Activated naive CD4-positive, alpha-beta T cell treated with anti-CD3 and anti-CD28 coated beads, Interleukin-2, amount 50 U/mL, for 24 hours (primary cell): ENCODE data around the gene UBAC1.
A peak's percentile ranks its signal among the peaks of the same experiment; 100 is the strongest.

Experiments used
- H3K27ac Mint-ChIP-seq: one replicate; pipeline ENCODE4 v1.8.0; 2021; ENCODE audit warnings: mild to moderate bottlenecking, mixed read lengths
- H3K27me3 Mint-ChIP-seq: one replicate; pipeline ENCODE4 v1.8.0; 2021; ENCODE audit warnings: mixed read lengths
- H3K36me3 Mint-ChIP-seq: one replicate; pipeline ENCODE4 v1.8.0; 2021; ENCODE audit warnings: mixed read lengths
- H3K4me1 Mint-ChIP-seq: one replicate; pipeline ENCODE4 v1.8.0; 2021; ENCODE audit warnings: mixed read lengths
- H3K4me3 Mint-ChIP-seq: one replicate; pipeline ENCODE4 v1.8.0; 2021; ENCODE audit warnings: mild to moderate bottlenecking, mixed read lengths
- H3K9me3 Mint-ChIP-seq: one replicate; pipeline ENCODE4 v1.8.0; 2021; ENCODE audit warnings: mixed read lengths

The UBAC1 gene, protein sequence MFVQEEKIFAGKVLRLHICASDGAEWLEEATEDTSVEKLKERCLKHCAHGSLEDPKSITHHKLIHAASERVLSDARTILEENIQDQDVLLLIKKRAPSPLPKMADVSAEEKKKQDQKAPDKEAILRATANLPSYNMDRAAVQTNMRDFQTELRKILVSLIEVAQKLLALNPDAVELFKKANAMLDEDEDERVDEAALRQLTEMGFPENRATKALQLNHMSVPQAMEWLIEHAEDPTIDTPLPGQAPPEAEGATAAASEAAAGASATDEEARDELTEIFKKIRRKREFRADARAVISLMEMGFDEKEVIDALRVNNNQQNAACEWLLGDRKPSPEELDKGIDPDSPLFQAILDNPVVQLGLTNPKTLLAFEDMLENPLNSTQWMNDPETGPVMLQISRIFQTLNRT

GRCh38 chr9:135961277-135961715 is at the start of gene UBAC1:
Gene UBAC1 (minus strand): TSS chr9:135961373. CDS start chr9:135961162, 211 bp downstream.
- H3K36me3 Mint-ChIP-seq = no peaks in the 10 kb centered on the region
- H3K27ac Mint-ChIP-seq = peak within 1 kb of the TSS; percentile 86
- H3K27me3 Mint-ChIP-seq = no peaks in the 10 kb centered on the region
- peak within 1 kb of the TSS; percentile 88 for H3K4me3 Mint-ChIP-seq
- H3K4me1 Mint-ChIP-seq = peaks cover 27% of the 10 kb centered on the region
- no peaks in the 10 kb centered on the region for H3K9me3 Mint-ChIP-seq

- Mint-ChIP-seq H3K4me3 (no peak overlapping the region), H3K27ac (no peak overlapping the region), H3K9me3 (no peaks in the 10 kb centered on the region), H3K36me3 (no peaks in the 10 kb centered on the region), H3K4me1 (no peaks in the 10 kb centered on the region), H3K27me3 (no peaks in the 10 kb centered on the region)
Measured at GRCh38 chr9:136010615-136011361, 49.6 kb upstream of the UBAC1 start.

DNA sequence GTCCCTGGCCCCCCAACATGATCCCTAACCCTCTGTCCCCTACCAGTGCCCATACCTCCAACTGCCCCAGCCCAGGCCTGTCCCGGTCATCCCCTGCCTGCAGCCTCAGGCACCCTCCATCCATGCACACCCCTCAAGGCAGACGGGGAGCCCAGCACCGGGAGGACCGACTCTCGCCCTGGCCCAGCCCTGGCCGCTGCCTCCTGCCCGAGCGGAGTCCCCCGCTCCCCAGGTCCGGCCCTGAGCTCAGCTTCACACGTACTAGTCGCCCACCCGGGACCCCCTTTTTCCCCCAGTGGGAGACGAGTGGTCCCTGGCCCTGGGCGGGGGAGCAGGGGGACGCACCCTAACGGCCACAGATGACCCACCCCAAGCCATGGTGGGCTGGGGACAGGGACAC is 49.0 kb upstream of the UBAC1 start:
- Mint-ChIP-seq H3K27me3 (no peaks in the 10 kb centered on the region), H3K4me1 (no peaks in the 10 kb centered on the region), H3K27ac (no peak overlapping the region), H3K4me3 (no peak overlapping the region), H3K9me3 (no peaks in the 10 kb centered on the region), H3K36me3 (no peaks in the 10 kb centered on the region)

DNA sequence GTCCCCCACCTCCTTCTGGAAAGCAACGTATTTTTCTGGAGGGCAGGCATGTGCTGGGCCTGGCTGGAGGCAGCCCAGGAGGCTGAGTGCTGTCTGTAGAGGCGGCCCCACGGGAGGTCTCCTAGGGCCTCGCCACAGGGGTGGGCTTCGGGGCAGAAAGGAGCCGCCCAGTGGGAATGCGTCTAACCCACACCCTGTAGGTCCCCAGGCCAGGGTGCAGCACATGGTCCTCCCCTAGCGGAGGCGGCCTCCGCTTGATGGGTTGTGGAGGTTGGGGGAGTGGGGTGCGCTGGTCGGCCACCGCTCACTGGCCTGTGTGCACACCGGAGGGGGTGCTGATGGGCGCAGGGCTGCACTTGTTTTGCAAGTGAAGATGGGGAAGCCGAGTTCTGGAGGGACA is 48.3 kb upstream of the UBAC1 start:
- H3K36me3 Mint-ChIP-seq = no peaks in the 10 kb centered on the region
- H3K4me3 Mint-ChIP-seq = no peak overlapping the region
- no peak overlapping the region for H3K27ac Mint-ChIP-seq
- no peaks in the 10 kb centered on the region for H3K27me3 Mint-ChIP-seq
- H3K4me1 Mint-ChIP-seq = no peaks in the 10 kb centered on the region
- H3K9me3 Mint-ChIP-seq = no peaks in the 10 kb centered on the region

- H3K9me3 Mint-ChIP-seq = no peaks in the 10 kb centered on the region
- no peak overlapping the region for H3K27ac Mint-ChIP-seq
- no peak overlapping the region for H3K4me3 Mint-ChIP-seq
- H3K36me3 Mint-ChIP-seq = no peaks in the 10 kb centered on the region
- H3K27me3 Mint-ChIP-seq = no peaks in the 10 kb centered on the region
- H3K4me1 Mint-ChIP-seq = no peaks in the 10 kb centered on the region
Measured at GRCh38 chr9:136008693-136008997, 47.5 kb upstream of the UBAC1 start.

DNA sequence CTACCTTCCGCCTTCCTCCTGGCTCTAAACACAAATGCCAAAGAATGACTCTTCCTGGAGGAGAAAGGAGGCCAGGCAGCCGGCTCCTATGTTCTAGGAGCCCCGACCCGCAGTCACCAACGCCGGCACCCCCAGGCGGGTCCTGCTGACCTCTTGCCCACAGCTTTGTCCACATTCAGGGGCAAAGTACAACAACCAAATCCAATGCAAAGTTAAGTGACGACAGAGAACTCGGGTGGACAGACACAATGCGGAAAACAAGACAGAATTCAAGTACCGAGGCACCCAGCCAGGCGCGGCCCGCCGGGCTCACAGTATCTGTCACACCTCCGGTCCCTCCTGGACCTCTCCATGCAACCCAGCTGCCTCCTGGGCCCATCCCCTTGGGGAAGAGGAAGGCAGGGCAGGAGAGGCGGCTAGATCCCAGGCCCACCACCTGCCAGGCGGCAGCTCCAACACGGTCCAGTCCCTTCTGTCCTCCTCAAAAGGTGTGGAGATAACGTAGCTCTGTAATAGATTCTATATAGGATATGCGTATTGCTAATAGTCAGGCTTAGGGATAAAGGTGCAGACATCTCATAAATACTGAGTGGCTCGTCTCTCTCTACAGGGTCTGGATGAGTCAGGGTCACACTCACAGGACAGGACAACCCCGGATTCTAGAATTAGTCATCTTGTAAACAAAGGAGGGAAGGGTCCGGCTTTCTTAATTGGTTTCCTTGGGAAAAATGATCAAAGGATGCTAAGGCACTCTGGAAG is 46.9 kb upstream of the UBAC1 start:
- Mint-ChIP-seq H3K4me1 (no peaks in the 10 kb centered on the region), H3K9me3 (no peaks in the 10 kb centered on the region), H3K27me3 (no peaks in the 10 kb centered on the region), H3K27ac (no peak overlapping the region), H3K4me3 (no peak overlapping the region), H3K36me3 (no peaks in the 10 kb centered on the region)

DNA sequence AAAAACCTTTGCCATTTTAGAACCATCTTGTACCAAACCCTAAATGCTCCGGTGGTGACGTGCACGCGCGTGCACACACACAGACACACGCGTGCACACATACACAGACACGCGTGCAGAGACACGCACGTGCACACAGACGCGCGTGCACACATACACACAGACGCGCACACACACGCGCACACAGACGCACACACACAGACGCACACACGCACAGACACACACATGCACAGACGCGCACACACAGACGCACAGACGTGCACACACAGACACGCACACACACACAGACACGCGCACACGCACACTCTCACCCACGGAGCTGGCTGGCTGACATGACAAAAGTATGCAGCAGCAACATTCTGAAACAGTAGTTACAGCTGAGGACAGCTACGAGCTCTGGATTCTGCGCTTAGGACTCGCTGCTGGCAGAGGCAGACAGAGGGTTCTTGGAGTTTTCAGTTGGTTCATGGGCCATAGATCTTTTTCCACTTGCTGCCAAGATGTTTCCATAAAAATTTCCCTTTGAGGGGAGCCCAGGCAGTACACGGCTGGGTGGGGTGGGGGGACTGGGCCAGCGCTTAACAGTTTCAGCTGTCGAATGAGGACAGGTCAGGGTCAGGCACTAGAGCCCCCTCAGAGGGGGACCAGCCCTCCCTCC is 46.2 kb upstream of the UBAC1 start:
- Mint-ChIP-seq H3K36me3 (no peaks in the 10 kb centered on the region), H3K4me1 (no peaks in the 10 kb centered on the region), H3K27me3 (no peaks in the 10 kb centered on the region), H3K4me3 (no peak overlapping the region), H3K27ac (no peak overlapping the region), H3K9me3 (no peaks in the 10 kb centered on the region)

DNA sequence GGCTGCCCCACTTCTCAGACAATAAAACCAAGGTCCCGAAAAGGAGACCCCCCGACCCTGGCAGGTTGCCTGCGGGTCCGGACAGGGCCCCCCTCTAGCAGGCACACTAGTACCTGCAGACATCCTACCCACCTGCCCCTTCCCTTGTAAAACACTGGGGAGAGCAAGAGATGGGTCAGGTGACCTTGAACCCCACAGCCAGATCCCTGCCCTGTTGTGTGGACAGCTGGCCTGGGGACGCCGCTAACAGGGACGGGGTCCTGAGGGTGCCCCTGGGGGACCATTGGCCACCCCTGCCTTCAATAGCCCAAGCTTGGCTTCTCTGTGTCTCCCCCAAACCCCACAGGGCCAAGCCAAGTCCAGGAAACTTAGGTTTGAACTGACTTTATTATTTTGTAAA is 45.0 kb upstream of the UBAC1 start:
- H3K27ac Mint-ChIP-seq = no peak overlapping the region
- H3K9me3 Mint-ChIP-seq = no peaks in the 10 kb centered on the region
- H3K4me1 Mint-ChIP-seq = no peaks in the 10 kb centered on the region
- no peaks in the 10 kb centered on the region for H3K36me3 Mint-ChIP-seq
- H3K27me3 Mint-ChIP-seq = no peaks in the 10 kb centered on the region
- no peak overlapping the region for H3K4me3 Mint-ChIP-seq

DNA sequence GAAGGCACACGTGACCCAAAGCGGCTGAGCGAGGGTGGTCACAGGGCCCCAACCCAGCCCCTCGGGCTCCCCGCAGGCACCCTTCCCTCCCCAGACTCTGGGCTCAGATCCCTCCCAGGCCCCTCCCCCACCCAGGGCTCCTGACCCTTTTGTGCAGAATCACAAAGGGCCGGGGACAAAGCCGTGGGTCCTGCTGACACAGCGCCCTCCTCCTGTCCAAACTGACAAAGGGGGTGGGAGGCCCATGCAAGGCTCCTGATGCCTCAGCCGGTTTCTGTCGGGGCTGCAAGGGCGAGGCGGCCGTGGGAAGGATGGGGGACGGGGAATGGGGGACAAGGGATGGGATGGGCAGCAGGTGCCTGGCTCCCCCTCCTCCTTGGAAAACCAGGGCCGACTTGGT is 43.5 kb upstream of the UBAC1 start:
- no peaks in the 10 kb centered on the region for H3K4me1 Mint-ChIP-seq
- H3K27ac Mint-ChIP-seq = no peak overlapping the region

DNA sequence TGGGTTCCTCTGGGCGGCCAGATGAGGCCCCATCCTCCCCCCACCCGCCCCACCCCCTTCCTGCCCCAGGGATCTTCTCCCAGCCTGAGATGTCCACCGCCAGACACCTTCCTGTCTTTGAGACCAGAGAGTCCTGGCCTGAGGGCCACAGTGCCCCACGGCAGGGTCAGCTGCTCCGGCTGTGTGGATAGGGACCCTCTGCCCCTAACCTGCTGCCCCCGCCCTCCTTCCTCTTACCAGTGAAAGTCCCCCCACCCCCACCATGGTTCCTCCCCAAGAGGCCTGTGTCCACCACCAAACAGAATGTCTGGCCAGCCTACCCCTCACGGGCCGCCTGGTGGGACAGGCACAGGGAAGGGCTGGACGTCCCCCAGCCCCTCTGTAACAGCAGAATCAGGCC is 43.0 kb upstream of the UBAC1 start:
- Mint-ChIP-seq H3K27ac (no peak overlapping the region), H3K9me3 (no peaks in the 10 kb centered on the region), H3K4me3 (no peak overlapping the region), H3K27me3 (no peaks in the 10 kb centered on the region), H3K36me3 (no peaks in the 10 kb centered on the region), H3K4me1 (no peaks in the 10 kb centered on the region)

More for the DNA sequence above, 43.5 kb upstream of the UBAC1 start:
- H3K27me3 Mint-ChIP-seq = no peaks in the 10 kb centered on the region
- no peaks in the 10 kb centered on the region for H3K36me3 Mint-ChIP-seq
- H3K4me3 Mint-ChIP-seq = no peak overlapping the region
- H3K9me3 Mint-ChIP-seq = no peaks in the 10 kb centered on the region

DNA sequence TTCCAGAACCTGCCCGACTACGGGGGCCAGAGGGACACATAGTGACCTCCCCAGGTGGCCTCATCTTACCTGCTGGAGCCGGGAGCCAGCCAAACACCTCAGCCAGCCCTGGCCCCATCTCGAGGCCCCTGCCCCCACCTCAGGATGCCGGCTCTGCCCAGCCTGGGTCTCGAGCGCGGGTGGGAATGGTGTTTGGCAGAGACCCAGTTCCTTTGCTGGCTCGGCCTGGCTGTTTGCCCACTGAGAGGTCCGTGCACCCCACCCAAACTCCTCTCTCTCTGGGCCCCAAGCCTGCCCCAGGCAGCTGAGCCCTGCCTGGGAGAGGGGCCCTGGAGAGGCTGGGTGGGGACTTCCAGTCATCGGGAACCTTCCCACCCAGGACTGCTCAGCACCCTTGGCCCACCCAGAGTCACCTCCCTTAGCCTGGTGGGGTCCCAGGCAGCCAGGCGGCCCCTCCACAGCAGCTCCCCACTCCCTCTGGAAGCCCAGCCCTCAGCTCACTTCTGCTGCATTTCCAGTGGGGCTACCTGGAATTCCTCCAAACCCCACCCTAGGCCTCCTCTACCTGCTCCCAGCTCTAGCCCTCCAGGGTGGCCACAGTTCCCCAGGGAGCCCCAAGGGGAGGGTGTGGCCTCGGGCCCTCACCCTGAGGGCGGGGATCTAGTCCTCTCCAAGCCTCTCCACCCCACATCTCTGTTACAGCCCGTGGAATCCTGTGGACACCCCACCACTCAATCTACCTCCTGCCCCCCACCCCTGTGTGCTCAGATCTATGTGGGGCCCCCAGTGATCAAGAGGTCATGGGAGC is 42.4 kb upstream of the UBAC1 start:
- H3K27ac Mint-ChIP-seq = no peak overlapping the region
- no peaks in the 10 kb centered on the region for H3K27me3 Mint-ChIP-seq
- H3K4me3 Mint-ChIP-seq = no peak overlapping the region
- no peaks in the 10 kb centered on the region for H3K36me3 Mint-ChIP-seq
- no peaks in the 10 kb centered on the region for H3K4me1 Mint-ChIP-seq
- no peaks in the 10 kb centered on the region for H3K9me3 Mint-ChIP-seq

GRCh38 chr9:136002881-136003280 is 41.7 kb upstream of the UBAC1 start:
- Mint-ChIP-seq H3K27ac (no peak overlapping the region), H3K27me3 (no peaks in the 10 kb centered on the region)

GRCh38 chr9:136002215-136002614 is 41.0 kb upstream of the UBAC1 start:
- H3K4me3 Mint-ChIP-seq = no peak overlapping the region
- H3K36me3 Mint-ChIP-seq = no peaks in the 10 kb centered on the region
- no peaks in the 10 kb centered on the region for H3K4me1 Mint-ChIP-seq
- H3K27ac Mint-ChIP-seq = no peak overlapping the region
- H3K9me3 Mint-ChIP-seq = no peaks in the 10 kb centered on the region
- H3K27me3 Mint-ChIP-seq = no peaks in the 10 kb centered on the region

More at GRCh38 chr9:136002881-136003280, 41.7 kb upstream of the UBAC1 start:
- no peaks in the 10 kb centered on the region for H3K4me1 Mint-ChIP-seq
- no peak overlapping the region for H3K4me3 Mint-ChIP-seq
- H3K36me3 Mint-ChIP-seq = no peaks in the 10 kb centered on the region
- H3K9me3 Mint-ChIP-seq = no peaks in the 10 kb centered on the region

- no peaks in the 10 kb centered on the region for H3K27me3 Mint-ChIP-seq
- H3K4me1 Mint-ChIP-seq = no peaks in the 10 kb centered on the region
- H3K27ac Mint-ChIP-seq = no peak overlapping the region
- H3K4me3 Mint-ChIP-seq = no peak overlapping the region
- H3K9me3 Mint-ChIP-seq = no peaks in the 10 kb centered on the region
- no peaks in the 10 kb centered on the region for H3K36me3 Mint-ChIP-seq
Measured at GRCh38 chr9:136001231-136001630, 40.1 kb upstream of the UBAC1 start.
